Left ventricle myocardium inferior (tissue), 1 donor: Measurements from ENCODE around the gene MACROD2. TPM values are rescaled to one million over a fixed set of nuclear protein-coding genes. Genes with fewer than 3 reads are reported as not detected.

ENCODE experiments used
- DNase-seq: peaks from one replicate; pipeline ENCODE4 v3.0.0-alpha.2; 2020
- H3K27ac ChIP-seq: fragments of 200-600 bp; replicated peaks from 2 replicates; pipeline ENCODE4 v1.8.0; 2021
- H3K27me3 ChIP-seq: fragments of 200-600 bp; 2 replicates; pipeline ENCODE4 v1.8.0; 2021; ENCODE audit warnings: low read depth
- H3K36me3 ChIP-seq: fragments of 200-600 bp; 2 replicates; pipeline ENCODE4 v1.8.0; 2021
- H3K4me1 ChIP-seq: fragments of 200-600 bp; 2 replicates; pipeline ENCODE4 v1.8.0; 2021
- H3K4me3 ChIP-seq: fragments of 200-600 bp; 2 replicates; pipeline ENCODE4 v1.8.0; 2021; ENCODE audit warnings: mild to moderate bottlenecking, moderate library complexity
- H3K9me3 ChIP-seq: fragments of 200-600 bp; replicated peaks from 2 replicates; pipeline ENCODE4 v1.8.0; 2021
- CTCF ChIP-seq: fragments of 200-600 bp; IDR thresholded peaks from 2 replicates; pipeline ENCODE4 v1.8.0; 2021; ENCODE audit warnings: antibody characterized with exemption, mild to moderate bottlenecking, borderline replicate concordance
- intact Hi-C: fragments of 100-400 bp; cut with micrococcal nuclease; formaldehyde crosslinking; loops from one replicate; pipeline ENCODE4 v1.11.0; 2022
- total RNA-seq: library from RNA; stranded (reverse); fragmentation: NEBNext Ultra II Directional; extraction: Animal tissue kit (Norgen Biotek cat#: 25700); gene quantifications from one replicate; pipeline ENCODE4 v1.2.1, GENCODE V29; 2021
- donor health status: DM: no; HTN: yes; CAD: no; lungs with severe emphysema.

The MACROD2 gene
- total RNA-seq, 1 donor from 2014 or later, result 3.6 TPM

DNA sequence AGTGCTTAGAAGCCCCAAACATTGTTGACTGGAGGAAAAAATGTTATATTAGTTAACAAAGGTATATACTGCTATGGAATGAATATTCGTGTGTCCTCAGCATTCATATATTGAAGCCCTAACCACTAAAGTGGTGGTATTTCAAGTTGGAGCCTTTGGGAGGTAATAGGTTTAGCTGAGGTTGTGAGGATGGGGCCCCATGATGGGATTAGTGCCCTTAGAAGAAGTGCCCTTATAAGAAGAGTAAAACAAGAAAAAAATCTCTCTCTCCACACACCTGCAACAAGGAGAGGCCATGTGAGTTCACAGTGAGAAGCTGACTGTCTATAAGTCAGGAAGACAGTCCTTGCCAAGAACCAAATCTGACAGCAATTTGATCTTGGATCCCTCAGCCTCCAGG, 1103.8 kb downstream of the MACROD2 start:
- intact Hi-C loops, result no loop called here
- H3K36me3 ChIP-seq, result no peaks in the 10 kb centered on the region
- DNase-seq, result no peak
- H3K27me3 ChIP-seq, result no peaks in the 10 kb centered on the region
- H3K4me3 ChIP-seq, result no peak overlapping the region
- TF ChIP-seq CTCF, result no peak
- no peaks in the 10 kb centered on the region for H3K4me1 ChIP-seq
- H3K27ac ChIP-seq, result no peak overlapping the region
- H3K9me3 ChIP-seq, result peaks cover 4% of the 10 kb centered on the region

- TF ChIP-seq CTCF, result no peak
- Histone ChIP-seq H3K9me3 (peaks cover 4% of the 10 kb centered on the region), H3K4me1 (no peaks in the 10 kb centered on the region), H3K36me3 (no peaks in the 10 kb centered on the region), H3K4me3 (no peak overlapping the region), H3K27me3 (no peaks in the 10 kb centered on the region), H3K27ac (no peak overlapping the region)
- intact Hi-C loops, result no loop called here
- DNase-seq, result no peak
Measured at GRCh38 chr20:15100506-15101160, 1105.3 kb downstream of the MACROD2 start.

DNA sequence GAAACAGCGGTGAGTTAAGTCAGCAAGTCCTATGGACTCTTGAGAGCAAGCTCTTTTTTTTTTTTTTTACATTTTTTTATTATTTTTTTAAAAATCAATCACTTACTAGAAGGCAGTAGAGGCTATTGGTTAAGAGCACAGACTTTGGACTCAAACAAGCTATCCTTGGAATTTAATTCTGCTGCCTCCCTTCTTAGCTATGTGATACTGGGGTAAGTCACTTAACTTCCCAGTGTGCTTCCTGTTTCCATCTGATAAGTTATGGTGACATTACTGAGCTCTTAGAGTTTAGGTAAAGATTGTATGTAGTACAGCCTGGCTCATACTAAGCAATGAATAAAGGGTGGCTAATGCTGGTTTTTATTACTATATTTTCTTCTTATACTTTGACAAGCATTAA, 1112.6 kb downstream of the MACROD2 start:
- TF ChIP-seq CTCF, result no peak
- no peaks in the 10 kb centered on the region for H3K4me1 ChIP-seq
- no peak for DNase-seq
- no peaks in the 10 kb centered on the region for H3K36me3 ChIP-seq
- H3K4me3 ChIP-seq, result no peak overlapping the region
- no peaks in the 10 kb centered on the region for H3K27me3 ChIP-seq
- intact Hi-C loops, result no loop called here
- no peak overlapping the region for H3K27ac ChIP-seq
- no peaks in the 10 kb centered on the region for H3K9me3 ChIP-seq

- DNase-seq, result no peak
- H3K36me3 ChIP-seq, result no peaks in the 10 kb centered on the region
- H3K4me1 ChIP-seq, result no peaks in the 10 kb centered on the region
- no peak overlapping the region for H3K27ac ChIP-seq
- H3K4me3 ChIP-seq, result no peak overlapping the region
- H3K27me3 ChIP-seq, result no peaks in the 10 kb centered on the region
- no peak for TF ChIP-seq CTCF
- no peaks in the 10 kb centered on the region for H3K9me3 ChIP-seq
- intact Hi-C loops, result no loop called here
Measured at GRCh38 chr20:15109494-15109893, 1114.2 kb downstream of the MACROD2 start.

GRCh38 chr20:15111654-15112053, 1116.3 kb downstream of the MACROD2 start:
- DNase-seq, result no peak
- intact Hi-C loops, result no loop called here
- Histone ChIP-seq H3K9me3 (no peaks in the 10 kb centered on the region), H3K4me3 (no peak overlapping the region), H3K4me1 (no peaks in the 10 kb centered on the region), H3K27me3 (no peaks in the 10 kb centered on the region), H3K27ac (no peak overlapping the region), H3K36me3 (no peaks in the 10 kb centered on the region)
- TF ChIP-seq CTCF, result no peak
